HG03135 (cell line): Measurements from ENCODE around the gene GTF3C5.

Experiments
- ATAC-seq: cut with Tn5 transposase; IDR thresholded peaks from one replicate; pipeline ENCODE4 v1.9.1; 2021; ENCODE audit warnings: mild to moderate bottlenecking, moderate library complexity; ENCODE audit not compliant: unreplicated experiment

Gene GTF3C5

GRCh38 chr9:133104718-133105460, 74.1 kb downstream of the GTF3C5 start:
- no peak for ATAC-seq

GRCh38 chr9:133105461-133105770, 74.6 kb downstream of the GTF3C5 start:
- ATAC-seq, result no peak

GRCh38 chr9:133106511-133107244, 75.9 kb downstream of the GTF3C5 start:
- ATAC-seq, result no peak

GRCh38 chr9:133107245-133107722, 76.5 kb downstream of the GTF3C5 start:
- no peak for ATAC-seq
